HG03460 (cell line): ENCODE data around the gene RAB3C.
"Not testable (repeated sequence)": the region's sequence is repeated elsewhere in the genome, so short reads cannot be mapped to it uniquely, and the experiment has no call there.

Source experiments
- ATAC-seq: cut with Tn5 transposase; IDR thresholded peaks from one replicate; pipeline ENCODE4 v1.9.1; 2021; ENCODE audit not compliant: unreplicated experiment

The RAB3C gene

GRCh38 chr5:58582803-58583491 is at the start of gene RAB3C:
Gene RAB3C (plus strand): TSS chr5:58583075. CDS start chr5:58583209, 134 bp downstream.
- peak; percentile 100 for ATAC-seq

- ATAC-seq, result not testable (repeated sequence)
Observed at GRCh38 chr5:58541935-58542334, 40.9 kb upstream of the RAB3C start.

GRCh38 chr5:58542709-58543108 is 40.2 kb upstream of the RAB3C start:
- ATAC-seq, result no peak

GRCh38 chr5:58543723-58544122 is 39.2 kb upstream of the RAB3C start:
- ATAC-seq, result no peak

GRCh38 chr5:58544195-58544594 is 38.7 kb upstream of the RAB3C start:
- ATAC-seq, result no peak

- ATAC-seq, result no peak
Observed at GRCh38 chr5:58544926-58545325, 37.9 kb upstream of the RAB3C start.

- peak; percentile 97 for ATAC-seq
Observed at GRCh38 chr5:58545912-58546311, 37.0 kb upstream of the RAB3C start.

- no peak for ATAC-seq
Observed at GRCh38 chr5:58548068-58548467, 34.8 kb upstream of the RAB3C start.

GRCh38 chr5:58551492-58551891 is 31.4 kb upstream of the RAB3C start:
- ATAC-seq, result no peak

- ATAC-seq, result not testable (repeated sequence)
Observed at GRCh38 chr5:58557665-58558338, 25.1 kb upstream of the RAB3C start.

GRCh38 chr5:58563016-58563700 is 19.7 kb upstream of the RAB3C start:
- not testable (repeated sequence) for ATAC-seq

- ATAC-seq, result not testable (repeated sequence)
Observed at GRCh38 chr5:58564043-58564832, 18.6 kb upstream of the RAB3C start.

GRCh38 chr5:58565033-58565432 is 17.8 kb upstream of the RAB3C start:
- ATAC-seq, result no peak

GRCh38 chr5:58571501-58571900 is 11.4 kb upstream of the RAB3C start:
- ATAC-seq, result no peak

- ATAC-seq, result not testable (repeated sequence)
Observed at GRCh38 chr5:58572973-58573372, 9.9 kb upstream of the RAB3C start.

GRCh38 chr5:58579781-58580180 is 3.1 kb upstream of the RAB3C start:
- no peak for ATAC-seq

GRCh38 chr5:58582019-58582802 is 664 bp upstream of the RAB3C start:
- peak; percentile 27 for ATAC-seq

- no peak for ATAC-seq
Observed at GRCh38 chr5:58595952-58596351, 13.1 kb downstream of the RAB3C start.

GRCh38 chr5:58598440-58598839 is 15.6 kb downstream of the RAB3C start:
- no peak for ATAC-seq

- no peak for ATAC-seq
Observed at GRCh38 chr5:58599217-58599616, 16.3 kb downstream of the RAB3C start.
